Measurements from ENCODE around the gene SLC6A18.
"Not testable (repeated sequence)": the region's sequence is repeated elsewhere in the genome, so short reads cannot be mapped to it uniquely, and the experiment has no call there.

Gene SLC6A18

DNA sequence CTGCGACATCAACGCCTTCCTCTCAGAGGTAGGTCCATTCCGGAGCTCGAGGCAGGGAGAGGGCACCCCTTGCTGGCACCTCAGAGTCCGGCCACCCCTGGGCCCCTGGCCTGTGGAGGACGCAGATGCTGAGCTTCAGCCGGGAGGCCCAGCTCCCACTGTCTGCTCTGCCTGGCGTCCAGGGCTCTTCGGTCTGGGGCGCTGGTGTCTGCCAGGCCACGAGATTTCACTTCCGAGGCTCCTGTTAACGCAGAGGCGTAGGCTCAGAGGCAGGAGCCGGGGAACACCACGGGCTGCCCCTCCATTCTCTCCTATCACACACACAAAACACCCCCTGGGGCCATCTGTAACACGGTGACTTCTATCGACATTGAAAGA, 8.3 kb upstream of the SLC6A18 start:
- no peak for DNase-seq

DNA sequence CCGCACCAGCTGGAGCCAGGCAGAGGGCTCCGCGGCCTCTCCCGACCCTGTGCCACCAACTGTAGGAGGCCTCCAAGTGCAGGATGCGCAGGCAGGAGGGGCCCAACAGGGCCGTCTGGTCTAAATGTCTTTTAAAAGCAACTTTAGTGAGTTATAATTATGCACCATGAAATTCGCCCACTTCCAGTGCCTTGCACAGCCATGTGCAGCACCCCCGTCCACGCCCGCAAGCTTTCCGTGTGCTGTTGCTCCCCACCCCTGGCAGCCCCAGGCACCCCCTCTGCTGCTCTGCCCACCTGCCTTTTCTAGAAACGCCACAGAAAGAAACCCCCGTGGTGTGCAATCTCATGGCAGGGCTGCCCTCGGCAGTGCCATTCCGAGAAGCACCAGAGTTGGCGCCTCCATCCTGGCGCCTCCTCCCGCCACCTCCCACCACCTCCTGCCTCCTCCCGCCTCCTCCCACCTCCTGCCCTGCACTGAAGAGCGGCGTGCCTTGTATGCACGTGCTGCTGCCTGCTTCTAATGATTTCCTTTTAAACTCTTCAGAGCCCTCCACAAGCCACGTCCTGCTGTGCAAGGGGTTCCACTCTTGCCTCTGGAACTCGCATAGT, 7.5 kb upstream of the SLC6A18 start:
- no peak for DNase-seq

DNA sequence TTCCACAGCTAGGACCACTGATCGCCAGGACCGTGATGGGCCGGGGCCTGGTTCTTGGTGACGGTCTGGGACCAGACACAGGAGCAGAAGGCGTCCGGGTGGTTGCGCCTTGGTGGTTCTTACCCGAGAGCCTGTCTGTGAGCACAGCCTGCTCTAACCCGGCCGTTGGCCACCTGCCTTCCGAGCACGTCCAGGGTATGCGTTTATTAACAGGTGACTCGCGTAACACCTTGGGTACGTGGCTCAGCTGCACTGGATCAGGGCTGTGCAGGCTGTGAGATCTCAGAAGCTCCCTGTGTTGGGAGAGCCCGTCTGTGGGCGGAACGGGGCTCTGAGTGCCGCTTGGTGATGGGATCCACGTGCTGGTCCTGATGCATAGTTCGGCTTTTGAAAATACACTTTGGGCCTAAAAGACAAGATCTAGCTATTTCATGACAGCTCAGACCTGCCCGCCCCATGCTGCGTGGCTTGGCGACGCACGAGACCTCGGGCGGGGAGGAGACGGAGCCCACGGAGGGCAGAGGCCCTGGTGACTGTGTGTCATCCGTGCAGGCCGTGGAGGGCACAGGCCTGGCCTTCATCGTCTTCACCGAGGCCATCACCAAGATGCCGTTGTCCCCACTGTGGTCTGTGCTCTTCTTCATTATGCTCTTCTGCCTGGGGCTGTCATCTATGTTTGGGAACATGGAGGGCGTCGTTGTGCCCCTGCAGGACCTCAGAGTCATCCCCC, 6.7 kb upstream of the SLC6A18 start:
- no peak for DNase-seq

DNA sequence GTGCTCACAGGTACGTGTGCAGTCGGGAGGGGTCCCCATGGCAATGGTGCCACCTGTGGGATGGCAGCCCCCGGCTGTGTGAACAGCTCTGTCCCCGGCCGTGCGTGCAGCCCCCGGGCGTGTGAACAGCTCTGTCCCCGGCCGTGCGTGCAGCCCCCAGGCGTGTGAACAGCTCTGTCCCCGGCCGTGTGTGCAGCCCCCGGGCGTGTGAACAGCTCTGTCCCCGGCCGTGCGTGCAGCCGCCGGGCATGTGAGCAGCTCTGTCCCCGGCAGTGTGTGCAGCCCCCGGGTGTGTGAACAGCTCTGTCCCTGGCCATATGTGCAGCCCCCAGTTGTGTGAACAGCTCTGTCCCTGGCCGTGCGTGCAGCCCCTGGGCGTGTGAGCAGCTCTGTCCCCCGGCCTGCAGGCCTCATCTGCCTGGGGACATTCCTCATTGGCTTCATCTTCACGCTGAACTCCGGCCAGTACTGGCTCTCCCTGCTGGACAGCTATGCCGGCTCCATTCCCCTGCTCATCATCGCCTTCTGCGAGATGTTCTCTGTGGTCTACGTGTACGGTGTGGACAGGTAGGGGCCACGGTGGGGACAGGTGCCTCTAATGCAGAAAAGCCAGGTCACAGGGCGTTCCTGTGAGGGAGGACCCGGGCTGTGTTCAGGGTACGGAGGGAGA, 5.9 kb upstream of the SLC6A18 start:
- no peak for DNase-seq

DNA sequence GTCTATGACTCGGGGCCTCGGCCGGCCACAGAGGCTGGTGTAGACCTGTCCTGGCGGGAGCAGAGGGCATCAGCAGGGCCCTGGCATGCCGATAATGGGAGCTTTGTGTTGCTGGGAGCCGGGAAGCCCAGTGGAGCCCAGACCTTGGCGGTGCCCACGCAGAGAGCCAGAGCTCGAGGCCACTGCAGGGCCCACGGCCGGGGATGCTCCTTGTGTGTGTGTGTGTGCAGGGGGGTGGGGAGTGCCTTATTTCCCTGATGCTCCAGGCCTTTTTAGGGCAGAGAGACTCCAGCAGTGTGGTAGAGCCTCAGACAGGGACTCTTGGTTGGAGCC, 5.4 kb upstream of the SLC6A18 start:
- no peak for DNase-seq

DNA sequence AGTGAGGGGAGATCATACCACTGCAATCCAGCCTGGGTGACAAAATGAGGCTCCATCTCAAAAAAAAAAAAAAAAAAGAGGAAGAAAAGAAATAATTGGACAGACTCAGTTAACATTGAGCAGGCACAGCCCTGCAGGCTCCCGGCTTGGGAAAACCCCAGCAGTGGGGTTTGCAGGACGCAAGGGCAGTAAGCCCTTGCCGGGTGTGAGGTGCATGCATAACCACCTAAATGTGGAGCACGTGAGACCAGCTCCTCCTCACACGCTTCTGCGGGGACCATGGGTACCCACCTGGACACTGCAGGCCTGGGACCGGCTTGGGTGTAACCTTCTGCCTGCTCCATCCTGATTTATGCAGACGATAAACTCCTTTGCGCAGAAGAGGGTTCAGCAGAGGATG, 4.8 kb upstream of the SLC6A18 start:
- no peak for DNase-seq

DNA sequence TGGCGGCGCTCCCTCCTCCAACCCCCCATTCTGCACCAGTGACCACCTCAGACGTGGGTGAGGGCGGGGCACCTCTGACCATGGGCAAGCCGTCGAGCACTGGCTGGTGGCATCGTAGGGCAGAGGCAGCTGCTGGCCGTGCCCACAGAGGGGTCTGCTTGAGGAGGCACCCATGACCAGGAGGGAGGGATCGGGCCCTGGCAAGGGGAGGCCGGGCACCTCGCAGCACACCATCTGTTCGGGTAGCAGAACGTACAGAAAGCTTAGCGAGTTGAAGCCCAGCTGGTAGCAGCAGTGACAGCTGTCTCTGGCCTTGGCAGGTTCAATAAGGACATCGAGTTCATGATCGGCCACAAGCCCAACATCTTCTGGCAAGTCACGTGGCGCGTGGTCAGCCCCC, 4.3 kb upstream of the SLC6A18 start:
- DNase-seq, result no peak

DNA sequence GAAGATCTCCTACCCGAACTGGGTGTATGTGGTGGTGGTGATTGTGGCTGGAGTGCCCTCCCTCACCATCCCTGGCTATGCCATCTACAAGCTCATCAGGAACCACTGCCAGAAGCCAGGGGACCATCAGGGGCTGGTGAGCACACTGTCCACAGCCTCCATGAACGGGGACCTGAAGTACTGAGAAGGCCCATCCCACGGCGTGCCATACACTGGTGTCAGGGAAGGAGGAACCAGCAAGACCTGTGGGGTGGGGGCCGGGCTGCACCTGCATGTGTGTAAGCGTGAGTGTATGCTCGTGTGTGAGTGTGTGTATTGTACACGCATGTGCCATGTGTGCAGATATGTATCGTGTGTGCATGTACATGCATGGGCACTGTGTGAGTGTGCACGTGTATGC, 3.5 kb upstream of the SLC6A18 start:
- no peak for DNase-seq

DNA sequence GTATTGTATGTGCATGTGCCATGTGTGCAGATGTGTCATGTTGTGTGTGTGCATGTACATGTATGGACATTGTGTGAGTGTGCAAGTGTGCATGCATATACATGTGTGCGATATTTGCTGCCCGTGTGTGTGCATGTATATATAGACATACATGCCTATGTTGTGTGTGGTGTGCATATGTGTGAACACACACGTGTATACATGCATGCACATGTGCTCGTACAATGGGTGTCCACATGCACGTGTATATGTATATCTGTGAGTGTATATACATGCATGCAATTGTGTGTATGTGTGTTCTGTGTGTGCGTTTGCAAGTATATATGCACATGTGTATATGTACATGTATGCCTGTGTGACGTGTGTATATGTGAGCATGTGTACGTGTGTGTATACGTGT, 3.0 kb upstream of the SLC6A18 start:
- DNase-seq, result no peak

DNA sequence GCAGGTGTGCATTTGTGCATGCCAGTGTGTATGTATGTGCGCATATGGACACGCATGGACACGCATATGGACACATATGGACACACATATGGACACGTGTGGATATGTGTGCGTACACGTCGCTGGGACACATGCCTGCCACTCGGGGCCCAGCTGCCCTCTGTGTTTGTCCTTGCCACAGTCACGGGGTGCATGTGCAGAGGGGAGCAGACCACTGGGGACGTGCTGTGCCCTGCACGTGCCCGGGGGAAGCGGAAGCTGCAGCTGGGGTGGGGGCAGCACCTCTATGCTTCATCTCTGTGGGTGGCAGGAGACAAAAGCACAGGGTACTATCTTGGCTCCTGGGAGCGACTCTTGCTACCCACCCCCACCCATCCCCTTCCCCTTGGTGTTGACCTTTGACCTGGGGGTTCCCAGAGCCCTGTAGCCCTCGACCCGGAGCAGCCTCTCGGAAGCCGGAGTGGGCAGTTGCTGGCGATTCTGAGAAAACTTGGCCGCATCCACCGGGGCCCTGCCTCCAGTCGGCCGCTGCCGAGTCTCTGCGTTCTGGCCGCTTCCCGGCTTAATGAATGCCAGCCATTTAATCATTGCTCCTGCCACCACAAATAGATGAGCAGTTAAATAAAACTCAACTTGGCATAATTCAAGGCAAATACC, 2.4 kb upstream of the SLC6A18 start:
- no peak for DNase-seq

DNA sequence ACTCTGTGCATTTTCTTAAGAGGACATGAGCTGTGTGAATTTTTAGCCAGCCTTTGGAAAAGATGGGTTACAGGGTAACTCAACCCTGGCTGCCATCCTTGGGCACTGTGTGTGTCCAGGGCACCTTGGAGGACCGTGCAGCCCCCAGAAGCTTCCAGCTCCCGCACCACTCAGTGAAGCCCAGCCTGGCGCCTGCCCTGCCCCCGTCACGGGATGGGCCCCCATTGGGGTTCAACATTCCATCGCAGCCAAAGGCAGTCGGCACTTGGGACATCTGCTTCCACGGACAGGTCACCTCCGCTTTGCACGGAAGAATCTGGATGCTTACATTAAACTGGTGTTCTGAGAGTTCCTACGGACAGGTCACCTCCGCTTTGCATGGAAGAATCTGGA, 1.9 kb upstream of the SLC6A18 start:
- no peak for DNase-seq

DNA sequence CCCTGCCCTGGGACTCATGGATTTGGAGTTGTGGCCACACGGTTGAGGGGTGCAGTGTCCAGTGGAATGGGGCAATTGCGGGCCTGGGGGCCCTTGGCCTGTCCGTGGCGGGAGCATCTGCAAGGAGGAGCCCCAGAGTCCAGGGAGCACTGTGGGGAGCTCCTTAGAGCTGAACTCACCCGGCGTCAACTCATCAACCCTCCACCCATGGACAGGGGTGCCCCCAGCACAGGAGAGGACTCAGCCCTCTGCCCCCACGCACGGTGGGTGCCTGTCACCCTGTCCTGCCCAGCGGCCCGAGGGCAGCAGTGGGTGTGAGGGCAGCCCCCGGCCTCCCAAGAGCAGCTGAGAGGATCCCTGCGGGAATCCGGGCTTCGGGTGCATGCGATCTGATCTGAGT, 550 bp upstream of the SLC6A18 start:
- no peak for DNase-seq

DNA sequence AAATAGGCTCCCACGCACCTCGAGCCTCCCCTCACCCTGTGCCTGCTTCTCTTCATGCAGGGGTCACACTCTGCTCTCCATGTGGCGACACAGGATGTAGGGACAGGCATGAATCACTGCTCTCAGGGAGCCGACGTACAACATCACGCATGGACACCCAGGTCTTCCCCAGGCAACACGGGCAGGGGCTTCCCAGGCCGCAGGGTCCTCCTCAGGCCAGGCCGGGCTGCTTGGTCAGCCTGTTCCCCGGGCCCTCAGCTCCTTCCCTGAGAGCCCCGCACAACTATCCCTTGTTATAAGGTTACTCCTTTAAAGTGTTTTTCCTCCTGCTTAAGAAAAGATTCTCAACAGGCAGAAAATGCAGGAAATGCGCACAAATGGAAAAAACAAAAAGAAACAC, 1.1 kb downstream of the SLC6A18 start:
- DNase-seq, result no peak

DNA sequence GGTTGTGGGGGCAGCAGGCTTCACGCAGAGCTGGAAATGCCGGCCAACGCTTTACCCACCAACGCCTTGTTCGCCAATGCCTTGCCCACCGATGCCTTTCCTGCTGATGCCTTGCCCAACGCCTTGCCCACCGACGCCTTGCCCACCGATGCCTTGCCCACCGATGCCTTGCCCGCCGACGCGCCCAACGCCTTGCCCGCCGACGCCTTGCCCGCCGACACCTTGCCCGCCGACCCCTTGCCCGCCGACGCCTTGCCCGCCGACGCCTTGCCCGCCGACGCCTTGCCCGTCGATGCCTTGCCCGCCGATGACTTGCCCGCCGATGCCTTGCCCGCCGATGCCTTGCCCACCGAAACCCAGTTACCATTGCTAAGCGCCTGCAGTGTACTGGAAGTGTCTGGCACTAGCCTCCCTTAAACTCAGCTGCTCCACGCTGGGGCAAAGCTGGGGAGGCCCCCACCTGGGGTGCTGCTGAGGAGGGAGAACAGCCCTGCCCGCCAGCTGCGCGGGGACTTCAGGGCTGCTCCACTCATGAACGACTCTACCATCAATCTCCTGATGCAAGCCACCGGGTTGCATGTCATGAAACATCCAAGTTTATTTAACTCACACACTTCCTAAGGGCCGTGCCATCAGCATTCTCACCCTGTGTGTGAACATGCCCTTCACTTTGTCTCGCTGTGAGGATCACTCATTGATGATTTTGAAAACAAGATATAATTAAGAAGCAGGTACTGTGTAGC, 1.8 kb downstream of the SLC6A18 start:
- no peak for DNase-seq

DNA sequence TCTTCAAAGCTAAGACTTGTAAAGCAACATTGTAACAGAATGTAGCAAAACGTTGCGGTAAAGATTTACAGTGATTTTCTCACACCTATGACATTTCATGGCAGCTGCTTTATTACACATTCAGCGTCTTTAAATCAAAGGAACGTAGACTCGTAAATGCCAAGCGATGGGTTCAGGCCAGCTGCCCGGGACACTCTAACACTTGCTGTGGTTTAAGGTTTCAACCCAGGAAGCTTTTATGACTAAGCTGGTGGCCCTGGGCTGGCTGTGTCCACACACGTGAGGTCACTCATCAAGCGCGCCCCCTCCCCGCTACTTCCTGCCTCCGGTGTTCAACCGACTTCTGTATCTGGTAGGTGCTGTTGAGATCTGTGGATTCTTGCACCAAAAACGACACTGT, 2.5 kb downstream of the SLC6A18 start:
- DNase-seq, result peak; percentile 17

DNA sequence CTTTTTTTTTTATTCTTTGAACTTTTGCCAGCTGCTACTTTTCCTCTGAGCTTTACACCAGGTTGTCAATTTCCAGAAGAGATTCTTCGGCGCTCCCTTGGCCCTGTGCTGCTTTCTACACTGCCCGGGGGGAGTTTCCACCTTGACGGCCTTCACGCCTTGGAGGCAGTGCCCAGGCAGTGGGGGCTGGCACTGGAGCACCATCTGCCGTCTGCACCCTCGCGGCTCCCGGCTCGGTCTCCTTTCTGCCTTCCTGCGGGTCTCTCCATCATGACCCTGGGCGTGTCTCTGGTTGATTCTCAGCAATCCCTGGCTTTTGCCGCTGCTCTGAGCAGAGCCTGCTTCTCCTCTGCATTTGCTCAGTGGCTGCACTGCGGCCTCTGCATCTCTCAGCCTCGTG, 2.9 kb downstream of the SLC6A18 start:
- no peak for DNase-seq

DNA sequence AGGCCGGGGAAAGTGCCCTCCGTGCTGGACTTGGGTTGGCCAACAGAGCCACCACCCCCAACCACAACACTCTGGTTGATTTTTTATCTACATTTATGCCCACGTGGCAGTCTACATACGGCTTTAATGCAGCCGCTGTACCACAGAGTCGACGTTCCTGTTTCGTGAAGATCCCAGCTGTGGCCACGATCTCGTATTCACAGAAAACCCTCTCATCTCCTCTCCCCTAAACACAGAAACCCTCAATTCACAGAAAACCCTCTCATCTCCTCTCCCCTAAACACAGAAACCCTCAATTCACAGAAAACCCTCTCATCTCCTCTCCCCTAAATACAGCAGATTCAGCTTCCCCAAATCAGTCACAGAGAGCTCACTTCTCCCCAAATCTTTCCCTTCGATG, 3.8 kb downstream of the SLC6A18 start:
- not testable (repeated sequence) for DNase-seq

DNA sequence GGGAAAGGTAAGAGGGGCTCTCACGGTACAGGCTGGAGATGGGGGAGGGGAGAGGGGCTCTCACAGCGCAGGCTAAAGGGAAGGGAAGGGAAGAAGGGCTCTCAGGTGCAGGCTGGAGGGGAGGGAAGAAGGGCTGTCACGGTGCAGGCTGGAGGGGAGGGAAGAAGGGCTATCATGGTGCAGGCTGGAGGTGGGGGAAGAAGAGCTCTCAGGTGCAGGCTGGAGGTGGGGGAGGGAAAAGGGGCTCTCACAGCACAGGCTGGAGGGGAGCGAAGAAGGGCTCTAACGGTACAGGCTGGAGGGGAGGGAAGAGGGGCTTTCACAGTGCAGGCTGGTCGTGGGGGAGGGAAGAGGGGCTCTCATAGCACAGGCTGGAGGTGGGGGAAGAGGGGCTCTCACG, 4.6 kb downstream of the SLC6A18 start:
- no peak for DNase-seq

DNA sequence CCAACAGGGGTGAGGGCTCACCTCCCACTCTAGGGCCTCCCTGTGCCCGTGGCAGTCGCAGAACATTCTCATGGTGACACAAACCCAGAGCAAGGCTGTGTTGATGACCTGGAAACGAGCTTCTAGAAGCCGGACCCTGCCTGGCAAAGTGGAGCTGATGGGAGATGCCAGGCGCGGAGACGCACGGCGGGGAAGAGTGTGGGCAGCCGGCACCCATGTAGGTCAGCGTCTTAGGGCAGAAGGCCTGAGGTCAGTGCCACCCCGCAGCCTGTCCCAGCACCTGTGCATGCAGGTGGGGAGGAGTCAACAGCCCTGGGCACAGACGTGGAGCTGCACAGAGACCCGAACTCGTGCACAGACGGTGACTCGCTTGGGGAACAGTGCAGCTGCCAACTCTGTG, 5.4 kb downstream of the SLC6A18 start:
- no peak for DNase-seq

DNA sequence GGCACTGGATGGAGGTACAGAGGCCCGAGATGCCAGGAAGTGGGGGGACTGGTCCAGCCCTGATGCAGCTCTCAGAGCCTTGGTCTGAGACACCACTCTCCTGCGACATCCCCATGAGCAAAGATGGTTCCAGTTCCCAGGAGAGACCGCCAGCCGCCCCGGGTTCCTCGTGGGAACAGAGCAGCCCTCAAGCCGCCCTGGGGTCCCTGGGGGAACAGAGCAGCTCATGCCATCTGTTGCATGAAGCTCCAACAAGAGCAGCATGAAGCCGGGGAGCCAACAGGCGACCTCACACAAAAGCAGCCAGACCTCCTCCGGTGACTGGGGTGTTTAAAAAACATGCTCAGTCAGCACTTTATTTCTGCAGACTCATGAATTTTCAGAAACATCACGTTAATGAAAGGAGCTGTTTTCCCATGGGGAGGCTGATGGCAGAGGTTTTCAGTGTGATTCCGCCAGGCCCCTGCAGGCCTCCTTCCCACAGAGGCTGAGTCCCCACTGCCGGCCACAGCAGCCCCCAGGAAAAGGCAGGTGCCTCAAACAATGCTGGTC, 6.2 kb downstream of the SLC6A18 start:
- no peak for DNase-seq

DNA sequence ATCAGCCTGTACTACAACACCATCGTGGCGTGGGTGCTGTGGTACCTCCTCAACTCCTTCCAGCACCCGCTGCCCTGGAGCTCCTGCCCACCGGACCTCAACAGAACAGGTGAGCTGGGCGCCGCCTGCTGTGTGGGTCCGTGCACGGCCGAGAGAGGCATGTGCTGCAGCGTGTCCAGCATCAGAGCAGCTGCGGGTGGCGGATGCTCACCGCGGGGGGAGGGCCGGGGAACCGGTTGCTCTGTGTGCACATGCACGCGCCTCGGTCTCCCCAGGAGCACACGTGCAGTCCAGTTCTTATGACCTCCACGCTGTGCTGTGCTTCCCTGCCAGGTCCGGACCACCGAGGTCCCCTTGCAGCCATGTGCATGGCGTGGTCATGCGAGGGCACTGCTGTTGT, 7.6 kb downstream of the SLC6A18 start:
- DNase-seq, result no peak

DNA sequence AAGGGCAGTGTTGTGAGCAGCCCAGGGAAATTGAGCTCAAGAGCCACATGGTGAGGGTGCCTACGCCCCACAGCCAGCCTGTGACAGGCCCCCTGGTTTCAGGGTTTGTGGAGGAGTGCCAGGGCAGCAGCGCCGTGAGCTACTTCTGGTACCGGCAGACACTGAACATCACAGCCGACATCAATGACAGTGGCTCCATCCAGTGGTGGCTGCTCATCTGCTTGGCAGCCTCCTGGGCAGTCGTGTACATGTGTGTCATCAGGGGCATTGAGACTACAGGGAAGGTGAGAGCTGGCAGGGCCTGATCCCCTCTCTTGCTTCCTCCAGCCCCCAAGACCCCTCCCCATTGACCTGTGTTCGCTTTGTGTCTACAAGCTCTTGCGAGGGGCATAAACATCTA, 10.2 kb downstream of the SLC6A18 start:
- no peak for DNase-seq

DNA sequence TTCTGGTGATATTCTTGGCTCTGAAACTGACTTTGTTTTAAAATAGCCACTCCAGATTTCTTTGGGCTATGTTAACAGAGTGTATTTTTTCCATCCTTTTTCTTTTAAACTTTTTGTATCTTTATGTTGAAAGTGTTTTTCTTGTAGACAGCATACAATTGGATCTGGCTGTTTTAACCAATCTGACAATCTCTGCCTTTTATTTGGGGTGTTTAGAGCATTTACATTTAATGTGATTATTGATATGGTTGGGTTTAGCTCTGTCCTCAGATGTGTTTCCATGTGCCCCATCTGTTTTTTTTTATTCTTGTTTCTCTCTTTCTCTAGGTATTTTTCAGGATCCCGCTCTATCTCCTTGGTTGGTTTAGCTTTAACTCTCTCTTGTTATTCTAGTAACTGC, 10.7 kb downstream of the SLC6A18 start:
- no peak for DNase-seq
